SK-N-SH (cell line): Measurements from ENCODE around the gene IRAK3. TPM values are rescaled to one million over a fixed set of nuclear protein-coding genes. Genes with fewer than 3 reads are reported as not detected.

ENCODE experiments used
- CTCF ChIA-PET: fragments of 300-600, 350-600 bp; formaldehyde crosslinking; extraction: SDS; loops from one replicate; lab custom pipeline; 2021; lab: Yijun Ruan, JAX
- POLR2A ChIA-PET: fragments of 350-600 bp; sonication (Branson Sonifier 250); formaldehyde crosslinking; extraction: SDS; loops from one replicate; lab custom pipeline; 2020; ENCODE audit warnings: antibody characterized with exemption, inconsistent platforms; lab: Yijun Ruan, JAX
- DNase-seq: peaks from one replicate; pipeline ENCODE4 v3.0.0; 2012
- H2AFZ ChIP-seq: fragments of 200-600 bp; sonication (generic); 2 replicates; pipeline ENCODE4 v1.8.1; 2016; ENCODE audit warnings: antibody characterized with exemption, mild to moderate bottlenecking, low read depth
- H3F3A ChIP-seq: fragments of 200-600 bp; sonication (generic); replicated peaks from 2 replicates; pipeline ENCODE3; 2016; ENCODE audit warnings: antibody characterized with exemption, mild to moderate bottlenecking; ENCODE audit not compliant: insufficient read depth
- H3K27ac ChIP-seq, 2 experiments: fragments of 200-500 bp in 1 of 2; fragments of 200-600 bp in 1 of 2; sonication (Bioruptor generic) in 1 of 2; sonication (generic), shearing (Covaris generic) in 1 of 2; 2 replicates each; pipeline versions ENCODE4 v1.5.1 to v1.6.1; 2014 to 2016; ENCODE audit warnings: low read depth in 2 of 2, inconsistent platforms in 1 of 2, low read length in 1 of 2, mild to moderate bottlenecking in 1 of 2, mixed read lengths in 1 of 2
- H3K27me3 ChIP-seq: fragments of 200-600 bp; sonication (generic), shearing (Covaris generic); 2 replicates; pipeline ENCODE4 v1.6.1; 2016; ENCODE audit warnings: mixed run types; ENCODE audit not compliant: insufficient read depth
- H3K36me3 ChIP-seq, 2 experiments: fragments of 200-500 bp in 1 of 2; fragments of 200-600 bp in 1 of 2; sonication (Bioruptor generic) in 1 of 2; sonication (generic) in 1 of 2; replicated peaks in 1 of 2; 2 replicates each; pipeline versions ENCODE3 to v1.5.1; 2014 to 2016; ENCODE audit warnings: low read length in 1 of 2, mild to moderate bottlenecking in 1 of 2; ENCODE audit not compliant: insufficient read depth in 2 of 2, control insufficient read depth in 1 of 2
- H3K4me1 ChIP-seq, 2 experiments: fragments of 200-500 bp in 1 of 2; fragments of 200-600 bp in 1 of 2; sonication (Bioruptor generic) in 1 of 2; sonication (generic), shearing (Covaris generic) in 1 of 2; 2 replicates each; pipeline versions ENCODE4 v1.5.1 to v1.6.1; 2014 to 2016; ENCODE audit warnings: low read depth in 1 of 2, low read length in 1 of 2, mixed run types in 1 of 2; ENCODE audit not compliant: insufficient read depth in 2 of 2, control insufficient read depth in 1 of 2
- H3K4me2 ChIP-seq: fragments of 200-600 bp; sonication (generic), shearing (Covaris generic); 2 replicates; pipeline ENCODE4 v1.6.1; 2017; ENCODE audit warnings: mixed run types
- H3K4me3 ChIP-seq, 2 experiments: fragments of 200-500 bp in 1 of 2; fragments of 200-600 bp in 1 of 2; sonication (Bioruptor generic) in 1 of 2; sonication (generic), shearing (Covaris generic) in 1 of 2; 2 replicates each; pipeline versions ENCODE4 v1.5.1 to v1.8.1; 2014 to 2016; ENCODE audit warnings: low read depth in 2 of 2, inconsistent platforms in 1 of 2, low read length in 1 of 2, mild to moderate bottlenecking in 1 of 2, mixed read lengths in 1 of 2, moderate library complexity in 1 of 2
- H3K79me2 ChIP-seq: fragments of 200-600 bp; sonication (generic); 2 replicates; pipeline ENCODE4 v1.8.1; 2017; ENCODE audit warnings: mild to moderate bottlenecking; ENCODE audit not compliant: insufficient read depth
- H3K9ac ChIP-seq: fragments of 200-600 bp; sonication (generic); 2 replicates; pipeline ENCODE4 v1.6.1; 2017; ENCODE audit warnings: mixed run types
- H3K9me2 ChIP-seq: fragments of 200-600 bp; sonication (generic); 2 replicates; pipeline ENCODE4 v1.6.1; 2017; ENCODE audit warnings: mixed run types
- H3K9me3 ChIP-seq: fragments of 200-600 bp; sonication (generic); 2 replicates; pipeline ENCODE4 v1.6.1; 2017; ENCODE audit warnings: mixed run types, mild to moderate bottlenecking, moderate library complexity
- H4K20me1 ChIP-seq: fragments of 200-600 bp; sonication (generic); 2 replicates; pipeline ENCODE4 v1.6.1; 2017; ENCODE audit warnings: mild to moderate bottlenecking, mixed run types; ENCODE audit not compliant: insufficient read depth
- CHD2 ChIP-seq: fragments of 150-350 bp; IDR thresholded peaks from 2 replicates; pipeline ENCODE4 v1.6.1; 2018; ENCODE audit warnings: low read length; ENCODE audit not compliant: partially characterized antibody
- EP300 ChIP-seq, 2 experiments: IDR thresholded peaks; 2 replicates each; pipeline versions ENCODE4 v1.4.0 to v1.6.1; 2012; ENCODE audit warnings: borderline replicate concordance in 1 of 2, low read depth in 1 of 2, low read length in 1 of 2
- FOSL2 ChIP-seq: IDR thresholded peaks from 2 replicates; pipeline ENCODE4 v1.4.0; 2012; ENCODE audit warnings: low read depth, mild to moderate bottlenecking, moderate library complexity, borderline replicate concordance
- FOXM1 ChIP-seq: IDR thresholded peaks from 2 replicates; pipeline ENCODE4 v1.4.0; 2012; ENCODE audit warnings: low read depth, mild to moderate bottlenecking
- NFIC ChIP-seq: IDR thresholded peaks from 2 replicates; pipeline ENCODE4 v1.4.0; 2012; ENCODE audit warnings: borderline replicate concordance
- NRF1 ChIP-seq: IDR thresholded peaks from 2 replicates; pipeline ENCODE4 v1.6.1; 2012; ENCODE audit warnings: low read depth, mild to moderate bottlenecking, low read length
- POLR2AphosphoS5 ChIP-seq: IDR thresholded peaks from 2 replicates; pipeline ENCODE4 v1.6.1; 2012; ENCODE audit warnings: low read depth, low read length
- RAD21 ChIP-seq: IDR thresholded peaks from 2 replicates; pipeline ENCODE4 v1.6.1; 2012; ENCODE audit warnings: mild to moderate bottlenecking, low read length
- RFX5 ChIP-seq: IDR thresholded peaks from 2 replicates; pipeline ENCODE4 v1.6.1; 2012; ENCODE audit warnings: mild to moderate bottlenecking, improper control_type of control experiment, low read length
- RXRA ChIP-seq: IDR thresholded peaks from 2 replicates; pipeline ENCODE4 v1.4.0; 2012; ENCODE audit warnings: low read depth, mild to moderate bottlenecking, borderline replicate concordance
- SIN3A ChIP-seq: IDR thresholded peaks from 2 replicates; pipeline ENCODE4 v1.6.1; 2012; ENCODE audit warnings: low read depth, mild to moderate bottlenecking, low read length, moderate library complexity, borderline replicate concordance
- SMC3 ChIP-seq: IDR thresholded peaks from 2 replicates; pipeline ENCODE4 v1.6.1; 2012; ENCODE audit warnings: low read depth, low read length, improper control_type of control experiment
- TCF12 ChIP-seq: IDR thresholded peaks from 2 replicates; pipeline ENCODE4 v1.4.0; 2012
- YY1 ChIP-seq: IDR thresholded peaks from 2 replicates; pipeline ENCODE4 v1.4.0; 2012; ENCODE audit warnings: low read depth, mild to moderate bottlenecking
- WGBS: methylation state at CpG from one replicate; pipeline ENCODE4 v1.1.6; 2017; ENCODE audit warnings: low lambda C conversion rate; 5-methylcytosine and 5-hydroxymethylcytosine counted together
- polyA plus RNA-seq, 3 experiments: library from polyadenylated mRNA; depleted of rRNA; stranded (reverse); fragments of >200 nt; gene quantifications; 2 replicates each; pipeline ENCODE4 v1.2.3, GENCODE V29; 2012
- TF ChIP-seq, protein P1 (sequence below): IDR thresholded peaks from 2 replicates; pipeline ENCODE4; 2012
- TF ChIP-seq, protein P2 (sequence below): fragments of 200-600 bp; sonication (generic); IDR thresholded peaks from 2 replicates; pipeline ENCODE4 v1.6.1; 2017; ENCODE audit warnings: antibody characterized with exemption, mild to moderate bottlenecking, moderate library complexity
- TF ChIP-seq, protein P3 (sequence below): IDR thresholded peaks from 2 replicates; pipeline ENCODE4 v1.4.0; 2012; ENCODE audit warnings: low read depth, borderline replicate concordance
- TF ChIP-seq, protein P4 (sequence below): IDR thresholded peaks from 2 replicates; pipeline ENCODE4 v1.4.0; 2012; ENCODE audit warnings: low read depth, borderline replicate concordance
- TF ChIP-seq, protein P5 (sequence below): IDR thresholded peaks from 2 replicates; pipeline ENCODE4 v1.6.1; 2012; ENCODE audit warnings: mild to moderate bottlenecking, low read depth, low read length, moderate library complexity

Gene IRAK3
- polyA plus RNA-seq, 1 of the 3 experiments (the other 2 are of a cell fraction), result not detected

DNA sequence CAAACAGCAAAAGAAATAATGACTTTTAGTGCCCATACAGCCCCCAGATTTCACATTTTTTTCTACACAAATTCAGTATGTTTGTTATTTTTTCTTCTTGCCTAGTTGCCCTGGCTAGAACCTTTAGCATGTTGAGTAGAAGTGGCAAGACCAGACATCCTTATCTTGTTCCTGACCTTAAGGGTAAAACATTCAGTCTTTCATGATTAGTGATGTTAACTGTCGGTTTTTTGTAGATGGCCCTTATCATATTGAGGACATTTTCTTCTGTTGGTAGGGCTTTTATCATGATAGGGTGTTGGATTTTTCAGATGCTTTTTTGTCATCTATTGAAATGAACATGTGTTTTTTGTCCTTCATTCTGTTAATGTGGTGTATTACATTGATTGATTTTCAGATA lies 17.1 kb downstream of the IRAK3 start:
- Histone ChIP-seq H3K79me2 (no peaks in the 10 kb centered on the region), H4K20me1 (no peaks in the 10 kb centered on the region)

More for the DNA sequence above, 17.1 kb downstream of the IRAK3 start:
- Histone ChIP-seq H3K9me2 (no peaks in the 10 kb centered on the region), H3K4me3 (no peak overlapping the region), H3F3A (no peaks in the 10 kb centered on the region), H3K27ac (no peak overlapping the region), H3K9ac (no peak overlapping the region), H3K4me1 (no peaks in the 10 kb centered on the region), H3K9me3 (no peaks in the 10 kb centered on the region), H3K36me3 (no peaks in the 10 kb centered on the region), H3K27me3 (no peaks in the 10 kb centered on the region; the same call in 1 of the 2 replicates), H3K4me2 (no peak overlapping the region), H2AFZ (no peak overlapping the region)
- POLR2A ChIA-PET, result no interaction called here
- CTCF ChIA-PET, result interaction anchor here (1.5 kb wide), 1 partner anchor 9 kb away, joined by 3 read pairs; no protein-coding TSS in a partner anchor
- WGBS, result 3% methylated on average over 1 of the region's 1 CpG
- DNase-seq, result no peak
- no peak for TF ChIP-seq EP300 (IDR thresholded peaks at IDR 0.05; ENCODE audit: borderline replicate concordance in 1 of 2, low read depth in 1 of 2, low read length in 1 of 2)
- no peak for TF ChIP-seq SMC3
- no peak for TF ChIP-seq POLR2AphosphoS5
- TF ChIP-seq, protein P1, sequence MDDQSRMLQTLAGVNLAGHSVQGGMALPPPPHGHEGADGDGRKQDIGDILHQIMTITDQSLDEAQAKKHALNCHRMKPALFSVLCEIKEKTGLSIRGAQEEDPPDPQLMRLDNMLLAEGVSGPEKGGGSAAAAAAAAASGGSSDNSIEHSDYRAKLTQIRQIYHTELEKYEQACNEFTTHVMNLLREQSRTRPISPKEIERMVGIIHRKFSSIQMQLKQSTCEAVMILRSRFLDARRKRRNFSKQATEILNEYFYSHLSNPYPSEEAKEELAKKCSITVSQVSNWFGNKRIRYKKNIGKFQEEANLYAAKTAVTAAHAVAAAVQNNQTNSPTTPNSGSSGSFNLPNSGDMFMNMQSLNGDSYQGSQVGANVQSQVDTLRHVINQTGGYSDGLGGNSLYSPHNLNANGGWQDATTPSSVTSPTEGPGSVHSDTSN, result no peak
- no peak for TF ChIP-seq FOSL2
- no peak for TF ChIP-seq YY1
- no peak for TF ChIP-seq SIN3A
- TF ChIP-seq, protein P2, sequence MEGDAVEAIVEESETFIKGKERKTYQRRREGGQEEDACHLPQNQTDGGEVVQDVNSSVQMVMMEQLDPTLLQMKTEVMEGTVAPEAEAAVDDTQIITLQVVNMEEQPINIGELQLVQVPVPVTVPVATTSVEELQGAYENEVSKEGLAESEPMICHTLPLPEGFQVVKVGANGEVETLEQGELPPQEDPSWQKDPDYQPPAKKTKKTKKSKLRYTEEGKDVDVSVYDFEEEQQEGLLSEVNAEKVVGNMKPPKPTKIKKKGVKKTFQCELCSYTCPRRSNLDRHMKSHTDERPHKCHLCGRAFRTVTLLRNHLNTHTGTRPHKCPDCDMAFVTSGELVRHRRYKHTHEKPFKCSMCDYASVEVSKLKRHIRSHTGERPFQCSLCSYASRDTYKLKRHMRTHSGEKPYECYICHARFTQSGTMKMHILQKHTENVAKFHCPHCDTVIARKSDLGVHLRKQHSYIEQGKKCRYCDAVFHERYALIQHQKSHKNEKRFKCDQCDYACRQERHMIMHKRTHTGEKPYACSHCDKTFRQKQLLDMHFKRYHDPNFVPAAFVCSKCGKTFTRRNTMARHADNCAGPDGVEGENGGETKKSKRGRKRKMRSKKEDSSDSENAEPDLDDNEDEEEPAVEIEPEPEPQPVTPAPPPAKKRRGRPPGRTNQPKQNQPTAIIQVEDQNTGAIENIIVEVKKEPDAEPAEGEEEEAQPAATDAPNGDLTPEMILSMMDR, result no peak
- no peak for TF ChIP-seq RFX5
- no peak for TF ChIP-seq RXRA
- TF ChIP-seq CHD2, result no peak
- TF ChIP-seq NRF1, result no peak
- TF ChIP-seq, protein P3, sequence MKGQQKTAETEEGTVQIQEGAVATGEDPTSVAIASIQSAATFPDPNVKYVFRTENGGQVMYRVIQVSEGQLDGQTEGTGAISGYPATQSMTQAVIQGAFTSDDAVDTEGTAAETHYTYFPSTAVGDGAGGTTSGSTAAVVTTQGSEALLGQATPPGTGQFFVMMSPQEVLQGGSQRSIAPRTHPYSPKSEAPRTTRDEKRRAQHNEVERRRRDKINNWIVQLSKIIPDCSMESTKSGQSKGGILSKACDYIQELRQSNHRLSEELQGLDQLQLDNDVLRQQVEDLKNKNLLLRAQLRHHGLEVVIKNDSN, result no peak
- TF ChIP-seq NFIC, result no peak
- TF ChIP-seq, protein P4, sequence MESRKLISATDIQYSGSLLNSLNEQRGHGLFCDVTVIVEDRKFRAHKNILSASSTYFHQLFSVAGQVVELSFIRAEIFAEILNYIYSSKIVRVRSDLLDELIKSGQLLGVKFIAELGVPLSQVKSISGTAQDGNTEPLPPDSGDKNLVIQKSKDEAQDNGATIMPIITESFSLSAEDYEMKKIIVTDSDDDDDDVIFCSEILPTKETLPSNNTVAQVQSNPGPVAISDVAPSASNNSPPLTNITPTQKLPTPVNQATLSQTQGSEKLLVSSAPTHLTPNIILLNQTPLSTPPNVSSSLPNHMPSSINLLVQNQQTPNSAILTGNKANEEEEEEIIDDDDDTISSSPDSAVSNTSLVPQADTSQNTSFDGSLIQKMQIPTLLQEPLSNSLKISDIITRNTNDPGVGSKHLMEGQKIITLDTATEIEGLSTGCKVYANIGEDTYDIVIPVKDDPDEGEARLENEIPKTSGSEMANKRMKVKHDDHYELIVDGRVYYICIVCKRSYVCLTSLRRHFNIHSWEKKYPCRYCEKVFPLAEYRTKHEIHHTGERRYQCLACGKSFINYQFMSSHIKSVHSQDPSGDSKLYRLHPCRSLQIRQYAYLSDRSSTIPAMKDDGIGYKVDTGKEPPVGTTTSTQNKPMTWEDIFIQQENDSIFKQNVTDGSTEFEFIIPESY, result no peak
- TF ChIP-seq, protein P5, sequence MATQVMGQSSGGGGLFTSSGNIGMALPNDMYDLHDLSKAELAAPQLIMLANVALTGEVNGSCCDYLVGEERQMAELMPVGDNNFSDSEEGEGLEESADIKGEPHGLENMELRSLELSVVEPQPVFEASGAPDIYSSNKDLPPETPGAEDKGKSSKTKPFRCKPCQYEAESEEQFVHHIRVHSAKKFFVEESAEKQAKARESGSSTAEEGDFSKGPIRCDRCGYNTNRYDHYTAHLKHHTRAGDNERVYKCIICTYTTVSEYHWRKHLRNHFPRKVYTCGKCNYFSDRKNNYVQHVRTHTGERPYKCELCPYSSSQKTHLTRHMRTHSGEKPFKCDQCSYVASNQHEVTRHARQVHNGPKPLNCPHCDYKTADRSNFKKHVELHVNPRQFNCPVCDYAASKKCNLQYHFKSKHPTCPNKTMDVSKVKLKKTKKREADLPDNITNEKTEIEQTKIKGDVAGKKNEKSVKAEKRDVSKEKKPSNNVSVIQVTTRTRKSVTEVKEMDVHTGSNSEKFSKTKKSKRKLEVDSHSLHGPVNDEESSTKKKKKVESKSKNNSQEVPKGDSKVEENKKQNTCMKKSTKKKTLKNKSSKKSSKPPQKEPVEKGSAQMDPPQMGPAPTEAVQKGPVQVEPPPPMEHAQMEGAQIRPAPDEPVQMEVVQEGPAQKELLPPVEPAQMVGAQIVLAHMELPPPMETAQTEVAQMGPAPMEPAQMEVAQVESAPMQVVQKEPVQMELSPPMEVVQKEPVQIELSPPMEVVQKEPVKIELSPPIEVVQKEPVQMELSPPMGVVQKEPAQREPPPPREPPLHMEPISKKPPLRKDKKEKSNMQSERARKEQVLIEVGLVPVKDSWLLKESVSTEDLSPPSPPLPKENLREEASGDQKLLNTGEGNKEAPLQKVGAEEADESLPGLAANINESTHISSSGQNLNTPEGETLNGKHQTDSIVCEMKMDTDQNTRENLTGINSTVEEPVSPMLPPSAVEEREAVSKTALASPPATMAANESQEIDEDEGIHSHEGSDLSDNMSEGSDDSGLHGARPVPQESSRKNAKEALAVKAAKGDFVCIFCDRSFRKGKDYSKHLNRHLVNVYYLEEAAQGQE, result no peak
- no peak for TF ChIP-seq RAD21
- TF ChIP-seq TCF12, result no peak
- TF ChIP-seq FOXM1, result no peak
